ENCODE data around the gene C14orf180.

- TF ChIP-seq BACH1 (IDR thresholded peaks at IDR 0.05; ENCODE audit: low read length), result no peak
- no peak for TF ChIP-seq EP300 (IDR thresholded peaks at IDR 0.05; ENCODE audit: borderline replicate concordance in 1 of 2, low read depth in 2 of 2, low read length in 2 of 2)
- TF ChIP-seq CTCF (IDR thresholded peaks at IDR 0.05; ENCODE audit: control extremely low read depth in 1 of 3, insufficient read depth in 1 of 3, low read depth in 1 of 3, low read length in 3 of 3), result no peak
- no peak for TF ChIP-seq USF2 (IDR thresholded peaks at IDR 0.05; ENCODE audit: low read length)
- no peak for TF ChIP-seq POLR2A (IDR thresholded peaks at IDR 0.05; ENCODE audit: control extremely low read depth in 1 of 2, low read depth in 2 of 2, low read length in 2 of 2)
- TF ChIP-seq CHD1 (IDR thresholded peaks at IDR 0.05; ENCODE audit: low read depth, low read length), result no peak
- TF ChIP-seq JUN (IDR thresholded peaks at IDR 0.05; ENCODE audit: low read depth, low read length), result no peak
- no peak for TF ChIP-seq ZNF274 (IDR thresholded peaks at IDR 0.05; ENCODE audit: borderline replicate concordance, extremely low read depth, low read length)
- no peak for TF ChIP-seq YY1 (IDR thresholded peaks at IDR 0.05; ENCODE audit: low read depth, low read length)
- TF ChIP-seq SIRT6 (IDR thresholded peaks at IDR 0.05; ENCODE audit: low read length), result no peak
- no peak for TF ChIP-seq RNF2 (IDR thresholded peaks at IDR 0.05; ENCODE audit: borderline replicate concordance, low read depth, low read length, missing control alignments, poor library complexity, severe bottlenecking)
Observed at GRCh38 chr14:104594310-104595046, 14.9 kb downstream of the C14orf180 start.
